CD4-positive, alpha-beta T cell treated with Interleukin-17A for 1 hour (primary cell): ENCODE data around the gene NDN.
"Not testable (repeated sequence)": the region's sequence is repeated elsewhere in the genome, so short reads cannot be mapped to it uniquely, and the experiment has no call there.

Source experiments
- DNase-seq: peaks from one replicate; pipeline ENCODE4 v3.0.0-alpha.2; 2020

NDN gene, protein sequence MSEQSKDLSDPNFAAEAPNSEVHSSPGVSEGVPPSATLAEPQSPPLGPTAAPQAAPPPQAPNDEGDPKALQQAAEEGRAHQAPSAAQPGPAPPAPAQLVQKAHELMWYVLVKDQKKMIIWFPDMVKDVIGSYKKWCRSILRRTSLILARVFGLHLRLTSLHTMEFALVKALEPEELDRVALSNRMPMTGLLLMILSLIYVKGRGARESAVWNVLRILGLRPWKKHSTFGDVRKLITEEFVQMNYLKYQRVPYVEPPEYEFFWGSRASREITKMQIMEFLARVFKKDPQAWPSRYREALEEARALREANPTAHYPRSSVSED

DNA sequence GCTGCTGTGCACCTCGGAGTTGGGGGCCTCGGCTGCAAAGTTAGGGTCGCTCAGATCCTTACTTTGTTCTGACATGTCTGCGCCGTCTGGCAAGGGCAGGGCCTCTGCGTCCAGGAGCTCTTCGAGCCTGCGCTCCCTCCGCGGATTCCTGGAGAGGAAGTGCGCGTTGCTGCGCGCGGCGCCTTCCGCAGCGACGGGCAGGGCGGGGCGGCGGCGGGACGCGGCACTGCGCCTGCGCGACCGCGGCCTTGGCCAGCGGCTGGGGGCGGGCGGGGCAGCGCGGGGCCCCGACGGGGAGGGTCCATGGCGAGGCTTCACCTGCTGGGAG, at the start of gene NDN:
Gene NDN, minus strand, starts transcription at position 163 of the 328 bp plus-strand sequence. Its CDS starts 88 bp downstream, at position 75.
- no peak for DNase-seq

DNA sequence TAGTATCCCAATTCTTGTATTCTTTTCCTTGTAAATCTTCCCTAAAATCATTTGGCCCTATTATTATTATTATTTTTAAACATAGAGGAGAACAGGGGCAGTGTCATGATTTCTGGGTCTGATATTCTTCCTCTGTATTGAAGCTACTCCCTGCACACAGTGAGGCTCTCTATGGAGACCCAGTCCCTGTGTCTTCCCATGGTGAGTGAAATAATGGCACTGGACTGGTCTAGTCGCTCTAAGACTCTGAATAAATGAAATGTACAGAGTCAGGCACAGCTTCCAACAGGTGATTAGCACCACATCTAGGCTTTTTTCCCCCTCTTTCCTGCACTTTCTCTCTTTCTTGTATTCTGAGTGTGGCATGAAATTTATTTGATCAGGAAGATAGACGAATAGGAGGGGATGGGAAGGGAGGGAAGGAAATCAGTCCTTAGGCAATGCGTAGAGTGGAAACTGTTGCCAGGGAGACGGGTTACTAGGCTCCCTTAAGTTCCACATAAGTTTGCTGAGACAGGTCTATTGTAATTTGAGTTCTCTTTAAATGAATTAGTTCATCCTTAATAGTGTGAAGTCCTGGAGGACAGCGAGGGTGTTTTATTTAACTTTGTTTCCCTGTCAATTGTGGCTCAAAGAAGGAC, 49.0 kb upstream of the NDN start:
- no peak for DNase-seq

DNA sequence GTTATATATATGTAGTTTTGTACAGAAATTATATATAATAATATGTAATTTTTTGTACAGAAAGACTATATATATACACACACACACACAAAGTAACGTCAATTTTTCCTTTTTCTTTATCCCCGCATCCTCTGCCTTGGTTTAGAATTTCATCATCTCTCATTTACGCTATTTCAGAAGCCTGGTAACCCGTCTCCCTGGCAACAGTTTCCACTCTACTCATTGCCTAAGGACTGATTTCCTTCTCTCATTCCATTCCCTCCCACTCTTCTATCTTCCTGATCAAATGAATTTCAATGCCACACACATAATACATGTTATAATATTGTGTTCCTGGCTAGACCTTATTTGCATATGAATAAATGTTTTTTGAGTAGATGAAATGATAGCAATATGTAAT, 47.8 kb upstream of the NDN start:
- no peak for DNase-seq

DNA sequence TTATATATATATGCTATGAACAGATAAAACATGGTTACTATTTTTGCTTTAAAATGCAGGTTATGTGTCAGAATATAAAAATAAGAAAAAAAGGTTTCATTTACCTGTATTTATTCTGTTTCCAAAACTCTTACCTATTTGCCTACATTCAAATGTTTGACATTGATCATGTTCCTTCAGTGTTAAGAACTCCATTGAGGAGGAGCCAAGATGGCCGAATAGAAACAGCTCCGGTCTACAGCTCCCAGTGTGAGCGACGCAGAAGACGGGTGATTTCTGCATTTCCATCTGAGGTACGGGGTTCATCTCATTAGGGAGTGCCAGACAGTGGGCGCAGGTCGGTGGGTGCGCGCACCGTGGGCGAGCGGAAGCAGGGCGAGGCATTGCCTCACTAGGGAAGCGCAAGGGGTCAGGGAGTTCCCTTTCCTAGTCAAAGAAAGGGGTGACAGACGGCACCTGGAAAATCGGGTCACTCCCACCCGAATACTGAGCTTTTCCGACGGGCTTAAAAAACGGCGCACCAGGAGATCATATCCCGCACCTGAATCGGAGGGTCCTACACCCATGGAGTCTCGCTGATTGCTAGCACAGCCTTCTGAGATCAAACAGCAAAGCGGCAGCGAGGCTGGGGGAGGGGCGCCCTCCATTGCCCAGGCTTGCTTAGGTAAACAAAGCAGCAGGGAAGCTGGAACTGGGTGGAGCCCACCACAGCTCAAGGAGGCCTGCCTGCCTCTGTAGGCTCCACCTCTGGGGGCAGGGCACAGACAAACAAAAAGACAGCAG, 27.0 kb upstream of the NDN start:
- DNase-seq, result not testable (repeated sequence)

DNA sequence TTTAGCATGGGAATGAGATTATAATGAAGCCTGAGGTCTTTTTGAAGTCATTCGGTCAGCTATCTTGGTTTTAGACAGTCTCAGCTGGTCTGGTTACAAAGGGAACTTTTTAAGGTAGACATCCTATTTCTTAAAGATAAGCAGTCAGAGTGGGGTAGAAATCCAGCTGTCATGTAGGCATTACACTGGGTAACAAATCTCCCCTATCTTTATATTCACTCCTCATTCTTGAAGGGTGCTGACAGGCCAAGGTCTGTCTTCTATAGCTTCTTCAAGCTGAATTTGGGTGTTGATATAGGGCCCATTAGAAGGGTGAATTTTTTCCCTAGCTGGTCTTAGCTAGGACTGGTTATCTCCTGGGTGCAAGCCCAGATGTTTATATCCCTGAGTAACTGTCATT, 21.2 kb upstream of the NDN start:
- no peak for DNase-seq

DNA sequence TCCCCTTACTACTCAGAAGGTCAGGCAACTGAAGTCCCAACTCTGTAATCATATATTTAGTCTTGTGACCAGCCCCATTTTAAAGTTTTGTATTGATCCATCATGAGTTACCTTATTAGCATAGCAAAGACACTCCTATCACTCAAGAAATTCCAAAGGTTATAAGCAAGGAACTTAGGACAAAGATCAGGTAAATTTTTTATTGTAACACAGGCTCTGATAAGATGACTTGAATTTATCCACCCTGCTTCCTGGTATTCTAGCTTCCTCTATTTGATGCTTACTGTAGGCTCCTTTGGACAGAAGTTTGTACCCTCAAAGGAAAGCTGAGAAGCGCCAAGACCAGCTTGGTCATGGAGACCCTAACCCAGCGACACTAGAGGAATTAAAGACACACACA, 8.2 kb upstream of the NDN start:
- no peak for DNase-seq

DNA sequence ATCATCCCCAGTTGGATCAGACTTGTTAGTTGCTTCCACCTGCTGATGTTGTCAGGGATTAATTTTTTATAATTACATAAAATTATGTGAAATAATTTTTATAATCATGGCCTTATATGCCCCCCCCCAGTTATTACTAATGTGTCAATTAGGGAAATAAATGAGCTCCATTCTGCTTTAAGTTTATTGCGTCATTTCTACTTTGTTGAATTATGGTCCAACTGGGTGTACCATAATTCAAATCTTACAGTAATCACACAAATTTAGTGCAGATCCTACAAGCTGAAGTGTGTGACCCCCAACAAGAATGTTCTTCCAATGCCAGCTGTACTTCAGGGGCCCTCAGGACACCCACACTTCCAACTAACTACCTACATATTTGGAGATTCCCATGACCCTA, 7.5 kb upstream of the NDN start:
- DNase-seq, result no peak

DNA sequence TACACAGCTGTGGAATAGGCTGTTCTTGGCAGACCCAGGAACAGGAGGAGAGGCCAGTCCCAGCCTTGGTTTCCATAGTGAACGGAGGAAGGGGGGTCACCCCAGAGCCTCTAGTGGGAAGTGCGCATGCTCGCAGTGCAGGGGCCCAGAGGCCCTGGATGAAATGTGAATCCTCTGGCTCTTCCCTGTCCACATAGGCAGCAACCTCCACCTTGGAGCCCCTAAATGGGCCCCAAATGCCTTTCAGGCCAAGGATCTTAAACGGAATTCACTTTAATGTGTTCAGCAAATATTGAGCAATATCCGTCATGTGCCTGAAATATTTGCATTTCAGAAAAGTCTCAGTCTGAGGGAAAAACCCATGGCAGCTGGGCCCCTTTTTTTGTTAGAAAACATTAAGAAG, 3.3 kb upstream of the NDN start:
- DNase-seq, result no peak

DNA sequence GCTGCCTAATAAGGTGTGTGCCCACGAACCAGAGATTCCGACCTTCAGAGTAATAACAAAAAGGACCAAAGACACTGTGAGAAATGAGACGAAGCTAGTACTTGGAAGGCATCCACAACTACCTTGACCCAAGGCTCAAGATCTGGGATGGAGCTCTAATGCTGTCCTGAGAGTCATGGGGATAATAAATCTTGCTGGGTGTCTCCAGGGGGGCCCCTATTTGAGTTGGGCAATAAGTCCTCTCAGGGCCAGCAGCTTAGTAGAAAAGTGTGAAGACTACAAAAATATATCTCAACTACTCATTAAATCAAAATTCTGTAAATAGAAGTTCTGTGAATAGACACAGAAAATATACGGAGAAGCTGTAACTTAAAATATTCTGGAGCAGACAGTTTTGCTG, 2.9 kb upstream of the NDN start:
- no peak for DNase-seq

DNA sequence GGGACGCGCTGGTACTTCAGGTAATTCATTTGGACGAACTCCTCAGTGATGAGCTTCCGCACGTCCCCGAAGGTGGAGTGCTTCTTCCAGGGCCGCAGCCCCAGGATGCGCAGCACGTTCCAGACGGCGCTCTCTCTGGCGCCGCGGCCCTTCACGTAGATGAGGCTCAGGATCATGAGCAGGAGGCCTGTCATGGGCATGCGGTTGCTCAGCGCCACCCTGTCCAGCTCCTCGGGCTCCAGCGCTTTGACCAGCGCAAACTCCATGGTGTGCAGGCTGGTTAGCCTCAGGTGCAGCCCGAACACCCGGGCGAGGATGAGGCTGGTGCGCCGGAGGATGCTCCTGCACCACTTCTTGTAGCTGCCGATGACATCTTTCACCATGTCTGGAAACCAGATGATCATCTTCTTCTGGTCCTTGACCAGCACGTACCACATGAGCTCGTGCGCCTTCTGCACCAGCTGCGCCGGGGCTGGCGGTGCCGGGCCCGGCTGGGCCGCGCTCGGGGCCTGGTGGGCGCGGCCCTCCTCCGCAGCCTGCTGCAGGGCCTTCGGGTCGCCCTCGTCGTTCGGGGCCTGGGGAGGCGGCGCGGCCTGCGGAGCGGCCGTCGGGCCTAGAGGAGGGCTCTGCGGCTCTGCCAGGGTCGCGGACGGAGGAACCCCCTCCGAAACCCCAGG, 501 bp downstream of the NDN start:
- DNase-seq, result no peak

DNA sequence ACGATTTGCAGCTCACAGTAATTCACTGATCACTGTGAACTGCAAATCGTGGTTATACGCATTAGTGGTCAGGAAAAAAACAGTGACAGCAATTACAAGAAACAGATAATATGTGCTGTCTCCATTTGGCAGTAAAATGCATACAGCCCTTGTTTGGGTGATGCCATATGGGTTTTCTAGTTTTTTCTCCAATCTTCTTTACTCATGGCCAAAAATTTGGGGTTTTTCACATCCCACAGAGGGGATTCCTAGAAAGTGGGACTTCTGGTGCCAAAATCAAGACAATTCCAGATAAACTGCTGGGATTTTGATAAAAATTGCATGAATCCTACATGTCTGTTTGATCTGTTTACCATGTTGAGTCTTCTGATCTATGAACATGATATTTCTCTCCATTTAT, 15.6 kb downstream of the NDN start:
- no peak for DNase-seq

DNA sequence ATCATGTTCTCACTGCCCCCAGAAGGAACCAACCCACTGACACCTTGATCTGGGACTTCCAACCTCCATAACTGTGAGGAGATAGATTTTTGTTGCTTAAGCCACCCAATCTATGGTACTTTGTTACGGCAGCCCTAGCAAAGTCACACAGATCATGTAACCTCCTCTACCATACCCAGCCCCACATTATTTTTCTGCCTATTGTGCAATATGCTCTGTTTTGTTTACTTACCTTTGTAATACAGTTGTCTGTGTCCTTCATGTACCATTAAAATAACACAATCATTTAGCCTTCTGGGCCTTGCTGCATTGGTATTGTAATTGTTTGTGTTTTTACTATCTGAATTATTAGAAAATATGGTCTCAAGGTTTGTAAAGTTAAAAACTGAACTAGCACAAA, 16.1 kb downstream of the NDN start:
- no peak for DNase-seq

DNA sequence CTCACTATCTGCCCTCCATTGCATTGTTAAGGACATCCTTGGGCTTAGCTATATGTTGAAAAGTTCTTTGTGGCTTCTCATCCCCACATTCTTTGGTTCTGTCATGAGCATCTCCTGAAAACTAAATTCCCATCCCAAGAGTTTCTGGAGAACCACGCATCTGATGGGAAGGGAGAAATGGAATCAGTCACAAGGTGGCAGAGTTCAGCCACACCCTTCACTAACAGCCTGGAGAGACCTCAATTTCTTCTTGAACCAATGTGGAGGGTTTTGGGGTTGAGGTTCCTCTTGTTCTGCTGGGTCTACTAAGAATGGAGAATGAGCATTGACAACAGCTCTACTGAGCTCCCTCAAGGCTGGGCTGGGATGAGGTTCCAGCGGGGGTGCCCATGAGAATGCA, 23.9 kb downstream of the NDN start:
- DNase-seq, result no peak

DNA sequence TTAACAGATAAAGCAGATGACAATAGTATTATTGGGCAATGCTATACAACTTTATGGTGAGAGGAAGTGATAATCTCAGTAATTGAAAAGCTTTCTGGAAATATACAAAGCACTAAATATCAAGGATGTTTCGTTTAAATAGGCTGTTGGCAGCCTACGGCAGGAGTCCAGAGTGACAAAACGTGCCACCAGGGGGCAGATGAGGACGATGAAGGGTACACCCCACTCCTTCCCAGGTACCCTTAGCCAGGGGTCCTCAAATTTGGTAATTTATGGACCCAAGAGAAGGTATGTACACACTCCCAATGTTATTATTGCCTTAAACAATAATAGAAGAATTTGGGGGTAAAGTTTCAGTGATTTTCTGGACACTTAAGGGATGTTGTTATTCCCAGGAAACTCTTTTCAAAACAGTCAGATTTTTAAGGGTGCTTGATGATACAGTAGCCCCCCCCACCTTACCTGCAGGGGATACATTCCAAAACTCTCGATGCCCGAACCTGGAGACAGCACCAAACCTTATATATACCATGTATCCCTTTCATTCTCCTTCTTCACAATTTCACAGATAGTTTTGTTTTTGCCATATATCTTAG, 38.1 kb downstream of the NDN start:
- DNase-seq, result no peak

DNA sequence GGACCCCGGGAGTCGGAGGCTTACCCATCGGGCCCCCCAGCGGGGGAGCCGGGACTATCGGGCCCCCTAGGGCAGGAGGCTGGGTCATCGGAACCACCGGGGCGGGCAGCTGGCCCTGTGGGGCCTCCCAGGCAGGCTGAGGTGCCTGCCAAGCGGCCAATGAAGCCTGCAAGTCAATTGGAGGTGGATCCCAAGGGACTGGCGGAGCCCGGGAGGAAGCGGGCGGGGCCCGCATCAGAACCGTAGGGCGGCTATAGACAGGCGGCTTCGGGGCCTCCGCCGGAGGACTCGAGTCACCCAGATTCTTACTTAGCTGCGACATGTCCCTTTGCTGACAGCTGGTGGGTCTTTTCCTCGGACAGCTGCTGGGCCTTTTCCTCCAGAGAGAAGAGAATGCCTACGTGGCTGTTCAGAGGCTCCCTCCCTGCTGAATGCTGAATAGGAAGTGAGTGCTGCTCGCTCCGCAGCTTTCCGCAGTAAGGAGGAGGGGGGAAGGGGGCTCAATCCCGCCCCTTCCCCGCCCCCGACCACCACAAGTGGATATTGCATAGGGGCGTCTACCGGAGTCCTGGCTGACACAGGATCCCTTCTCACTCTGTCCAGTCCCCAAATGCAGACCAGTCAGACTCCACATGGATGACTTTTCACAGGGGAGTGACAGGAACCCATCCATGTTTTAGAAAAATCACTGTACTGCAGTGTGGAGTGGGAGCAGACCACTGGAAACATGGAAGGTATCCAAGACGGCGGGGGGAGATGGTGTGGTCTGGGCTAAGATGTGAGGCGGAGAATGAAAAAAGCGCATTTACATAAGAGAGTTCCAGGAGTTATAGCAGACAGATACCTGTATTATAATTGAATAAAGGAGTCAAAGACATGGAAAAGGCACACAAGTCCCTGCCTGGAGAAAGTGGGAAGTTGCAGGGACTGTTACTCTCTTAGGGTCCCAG, 39.4 kb downstream of the NDN start, which contains the start of gene MAGEL2:
Gene MAGEL2, minus strand, starts transcription at position 447 of the 950 bp plus-strand sequence. Its CDS starts 125 bp downstream, at position 322.
- no peak for DNase-seq

DNA sequence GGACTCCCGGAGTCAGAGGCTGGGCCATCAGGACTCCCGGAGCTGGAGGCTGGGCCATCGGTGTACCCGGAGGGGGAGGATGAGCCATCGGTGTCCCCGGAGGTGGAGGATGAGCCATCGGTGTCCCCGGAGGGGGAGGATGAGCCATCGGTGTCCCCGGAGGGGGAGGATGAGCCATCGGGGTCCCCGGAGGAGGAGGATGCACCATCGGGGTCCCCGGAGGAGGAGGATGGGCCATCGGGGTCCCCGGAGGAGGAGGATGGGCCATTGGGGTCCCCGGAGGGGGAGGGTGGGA, 40.2 kb downstream of the NDN start:
- DNase-seq, result no peak

DNA sequence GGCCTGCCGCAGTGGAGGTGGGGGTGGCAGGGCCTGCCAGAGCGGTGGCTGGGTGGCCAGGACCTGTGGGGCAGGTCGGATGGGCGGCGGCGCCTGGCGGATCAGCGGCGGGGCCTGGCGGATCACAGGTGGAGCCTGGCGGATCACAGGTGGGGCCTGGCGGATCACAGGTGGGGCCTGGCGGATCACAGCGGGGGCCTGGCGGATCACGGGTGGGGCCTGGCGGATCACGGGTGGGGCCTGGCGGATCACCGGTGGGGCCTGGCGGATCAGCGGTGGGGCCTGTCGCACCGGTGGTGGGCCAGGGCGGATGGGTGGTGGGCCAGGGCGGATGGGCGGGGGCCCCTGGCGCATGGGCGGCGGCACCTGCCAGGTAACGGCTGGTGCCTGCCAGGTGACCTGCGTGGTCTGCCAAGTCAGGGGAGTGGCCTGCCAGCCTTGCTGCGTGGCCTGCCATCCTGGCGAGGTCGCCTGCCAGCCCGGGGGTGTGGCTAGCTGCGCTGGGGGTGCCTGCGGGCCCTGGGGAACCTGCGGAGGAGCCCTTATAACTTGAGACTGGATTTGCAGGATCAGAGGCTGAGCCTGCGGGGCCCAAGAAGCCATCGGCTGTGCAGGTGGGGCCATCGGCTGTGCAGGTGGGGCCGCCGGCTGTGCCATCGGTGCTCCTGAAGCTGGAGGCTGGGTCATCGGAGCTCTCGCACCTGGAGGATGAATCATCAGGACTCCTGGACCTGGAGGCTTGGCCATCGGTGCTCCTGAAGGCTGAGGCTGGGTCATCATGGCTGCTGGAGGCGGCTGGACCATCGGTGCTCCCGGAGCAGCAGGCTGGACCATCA, 40.7 kb downstream of the NDN start:
- DNase-seq, result no peak

DNA sequence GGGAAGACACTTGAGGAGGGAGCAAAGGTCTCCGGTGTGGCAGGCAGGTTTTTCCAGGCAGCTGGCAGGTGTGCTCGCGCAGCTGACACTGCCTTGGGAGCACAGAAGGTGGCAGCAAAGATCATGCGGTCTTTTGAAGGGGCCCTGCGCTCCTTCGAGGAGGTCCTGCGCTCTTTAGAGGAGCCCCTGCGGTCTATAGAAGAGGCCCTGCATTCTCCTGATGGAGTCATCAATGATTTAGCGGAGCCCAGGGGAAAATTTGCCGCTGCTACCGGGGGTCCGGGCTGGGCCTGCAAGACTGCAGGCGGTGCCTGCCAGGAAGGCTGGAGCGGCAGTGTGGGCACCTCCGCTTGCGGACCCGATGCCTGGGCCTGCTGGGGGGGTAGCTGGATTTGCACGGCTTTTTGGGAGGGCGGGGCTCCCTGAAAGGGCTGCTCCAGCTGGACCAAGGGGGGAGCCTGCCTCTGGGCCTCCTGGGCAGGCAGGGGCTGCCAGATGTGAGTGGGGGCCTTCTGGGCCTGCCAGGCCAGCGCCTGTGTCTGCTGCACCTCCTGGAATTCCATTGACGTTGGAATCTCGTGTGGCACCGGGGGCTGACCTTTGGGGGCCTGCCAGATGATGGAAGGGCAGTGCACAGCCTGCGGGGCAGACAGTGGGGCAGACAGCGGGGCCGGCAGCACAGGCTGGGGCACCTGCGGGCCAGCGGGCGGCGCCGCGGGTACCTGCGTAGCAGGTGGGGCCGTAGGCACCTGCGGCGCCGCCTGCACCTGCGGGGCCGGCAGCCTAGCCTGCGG, 41.5 kb downstream of the NDN start:
- DNase-seq, result no peak

DNA sequence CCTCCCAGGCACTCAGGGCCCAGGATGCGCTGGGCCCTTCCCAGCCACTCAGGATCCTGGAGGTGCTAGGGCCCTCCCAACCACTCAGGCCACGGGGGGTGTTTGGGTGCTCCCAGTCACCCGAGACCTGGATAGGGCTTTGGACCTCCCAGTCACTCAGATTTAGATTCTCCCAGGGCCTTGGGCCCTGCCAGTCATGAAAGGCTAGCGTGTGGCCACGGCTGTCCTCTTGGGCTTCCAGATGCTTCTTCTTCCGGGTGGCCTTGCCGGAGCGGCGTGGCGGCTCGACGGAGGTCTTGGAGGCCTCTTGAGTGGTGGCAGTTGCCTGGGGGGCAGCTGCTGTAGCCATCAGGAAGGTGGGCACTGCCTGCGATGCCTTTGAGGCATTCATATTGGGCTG, 42.3 kb downstream of the NDN start:
- no peak for DNase-seq

DNA sequence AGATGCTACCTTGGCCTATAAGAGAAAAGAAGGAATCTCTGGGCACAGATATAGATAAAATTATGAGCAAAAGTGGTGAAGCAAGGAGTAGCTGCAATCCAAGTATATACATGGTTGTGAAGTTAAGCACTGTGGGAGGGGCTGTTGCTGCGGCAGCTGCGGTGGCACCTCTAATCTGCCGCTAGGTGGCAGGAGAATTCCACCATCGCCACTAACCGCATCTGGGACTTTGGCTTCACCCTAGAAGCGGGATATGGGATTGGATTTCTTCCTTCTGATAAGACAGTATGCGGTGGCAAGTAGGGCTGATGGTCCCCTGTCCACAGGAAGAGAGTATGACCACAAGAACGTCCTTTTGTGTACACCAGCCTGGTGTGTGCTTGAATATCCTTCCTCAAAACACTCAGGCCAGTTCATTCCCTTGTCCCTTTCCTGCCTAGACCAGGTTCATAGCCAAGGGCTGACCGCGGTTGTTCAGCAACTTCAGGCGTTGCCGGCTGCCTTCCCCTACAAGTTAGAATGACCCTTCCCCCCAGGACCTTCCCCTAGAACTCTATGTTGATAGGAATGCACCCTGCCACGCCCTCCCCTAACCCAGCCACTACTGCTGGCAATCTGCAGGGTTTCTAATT, 44.6 kb downstream of the NDN start:
- DNase-seq, result peak; percentile 23
